Loucy (cell line): ENCODE measurements around the gene HBE1.

Source experiments
- H2AFZ ChIP-seq: fragments of 200-600 bp; sonication (generic); 2 replicates; pipeline ENCODE4 v1.6.0; 2016; ENCODE audit warnings: antibody characterized with exemption, mild to moderate bottlenecking, low read length, moderate library complexity
- H3F3A ChIP-seq: fragments of 200-600 bp; 2 replicates; pipeline ENCODE4 v1.6.0; 2016; ENCODE audit warnings: antibody characterized with exemption, low read depth, mild to moderate bottlenecking
- H3K27me3 ChIP-seq: fragments of 200-600 bp; sonication (generic); 2 replicates; pipeline ENCODE4 v1.6.1; 2014; ENCODE audit warnings: low read length, mild to moderate bottlenecking; ENCODE audit not compliant: insufficient read depth, poor library complexity, severe bottlenecking
- H3K36me3 ChIP-seq: fragments of 200-600 bp; sonication (generic); 2 replicates; pipeline ENCODE4 v1.6.1; 2016; ENCODE audit warnings: low read length; ENCODE audit not compliant: insufficient read depth
- H3K4me1 ChIP-seq: fragments of 200-600 bp; sonication (generic); 2 replicates; pipeline ENCODE4 v1.5.1; 2014; ENCODE audit warnings: low read length, mild to moderate bottlenecking; ENCODE audit not compliant: insufficient read depth, poor library complexity, severe bottlenecking
- H3K4me2 ChIP-seq: fragments of 200-600 bp; sonication (generic); 2 replicates; pipeline ENCODE4 v1.6.0; 2014; ENCODE audit warnings: antibody characterized with exemption, low read length, low read depth, mild to moderate bottlenecking; ENCODE audit not compliant: poor library complexity, severe bottlenecking
- H3K4me3 ChIP-seq: fragments of 200-600 bp; sonication (generic); 2 replicates; pipeline ENCODE4 v1.5.1; 2014; ENCODE audit warnings: low read length, mild to moderate bottlenecking, mixed read lengths; ENCODE audit not compliant: poor library complexity, severe bottlenecking
- H3K79me2 ChIP-seq: fragments of 200-600 bp; sonication (generic); 2 replicates; pipeline ENCODE4 v1.6.1; 2014; ENCODE audit warnings: low read length; ENCODE audit not compliant: insufficient read depth
- H3K9ac ChIP-seq: fragments of 200-600 bp; sonication (generic); 2 replicates; pipeline ENCODE4 v1.6.0; 2014; ENCODE audit warnings: mild to moderate bottlenecking, low read depth, low read length, moderate library complexity; ENCODE audit not compliant: poor library complexity, severe bottlenecking
- H3K9me2 ChIP-seq: fragments of 200-600 bp; sonication (generic); replicated peaks from 2 replicates; pipeline ENCODE4 v1.6.1; 2016; ENCODE audit warnings: low read depth, low read length, mixed read lengths
- H3K9me3 ChIP-seq: fragments of 200-600 bp; sonication (generic); 2 replicates; pipeline ENCODE4 v1.6.1; 2014; ENCODE audit warnings: mild to moderate bottlenecking, antibody characterized with exemption, low read length, low read depth; ENCODE audit not compliant: insufficient read depth
- H4K20me1 ChIP-seq: fragments of 200-600 bp; sonication (generic); 2 replicates; pipeline ENCODE4 v1.6.0; 2014; ENCODE audit warnings: antibody characterized with exemption, low read length, mild to moderate bottlenecking; ENCODE audit not compliant: insufficient read depth, poor library complexity, severe bottlenecking
- EZH2phosphoT487 ChIP-seq: fragments of 200-600 bp; IDR thresholded peaks from 2 replicates; pipeline ENCODE4 v1.6.1; 2018; ENCODE audit warnings: antibody characterized with exemption, mild to moderate bottlenecking, moderate library complexity, borderline replicate concordance
- TF ChIP-seq, protein P1 (sequence below): fragments of 200-600 bp; sonication (generic); conservative IDR thresholded peaks from 2 replicates; pipeline ENCODE4 v1.5.1; 2014; ENCODE audit warnings: mild to moderate bottlenecking, antibody characterized with exemption, low read length

Gene HBE1

DNA sequence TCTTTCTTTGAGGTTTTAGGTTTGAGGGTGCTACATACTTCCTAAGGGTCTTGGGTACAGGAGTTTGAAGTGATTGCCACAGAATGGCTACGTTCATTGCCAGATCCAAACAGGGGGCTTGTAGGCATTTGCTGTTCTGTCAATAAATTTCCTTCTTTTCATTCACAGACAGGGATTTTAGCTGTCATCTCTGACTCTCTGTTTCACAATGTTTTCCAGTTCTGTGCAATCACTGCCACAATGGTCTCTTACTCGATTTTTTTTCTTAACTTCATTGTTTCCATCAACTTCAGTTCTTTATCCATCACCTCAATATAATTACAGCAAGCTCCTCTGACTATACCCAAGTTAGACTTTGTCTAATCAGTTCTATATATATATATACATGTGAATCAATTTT is 29.3 kb downstream of the HBE1 start:
- Histone ChIP-seq H3K4me3 (no peak overlapping the region), H3K4me2 (no peak overlapping the region), H3K79me2 (no peaks in the 10 kb centered on the region), H3K9me3 (no peaks in the 10 kb centered on the region), H3K9ac (no peak overlapping the region), H3K27me3 (no peaks in the 10 kb centered on the region), H3K36me3 (no peaks in the 10 kb centered on the region), H4K20me1 (no peaks in the 10 kb centered on the region), H3K4me1 (peaks cover 4% of the 10 kb centered on the region), H3K9me2 (no peaks in the 10 kb centered on the region), H2AFZ (no peak overlapping the region), H3F3A (no peaks in the 10 kb centered on the region)
- TF ChIP-seq EZH2phosphoT487 = no peak
- TF ChIP-seq, protein P1, sequence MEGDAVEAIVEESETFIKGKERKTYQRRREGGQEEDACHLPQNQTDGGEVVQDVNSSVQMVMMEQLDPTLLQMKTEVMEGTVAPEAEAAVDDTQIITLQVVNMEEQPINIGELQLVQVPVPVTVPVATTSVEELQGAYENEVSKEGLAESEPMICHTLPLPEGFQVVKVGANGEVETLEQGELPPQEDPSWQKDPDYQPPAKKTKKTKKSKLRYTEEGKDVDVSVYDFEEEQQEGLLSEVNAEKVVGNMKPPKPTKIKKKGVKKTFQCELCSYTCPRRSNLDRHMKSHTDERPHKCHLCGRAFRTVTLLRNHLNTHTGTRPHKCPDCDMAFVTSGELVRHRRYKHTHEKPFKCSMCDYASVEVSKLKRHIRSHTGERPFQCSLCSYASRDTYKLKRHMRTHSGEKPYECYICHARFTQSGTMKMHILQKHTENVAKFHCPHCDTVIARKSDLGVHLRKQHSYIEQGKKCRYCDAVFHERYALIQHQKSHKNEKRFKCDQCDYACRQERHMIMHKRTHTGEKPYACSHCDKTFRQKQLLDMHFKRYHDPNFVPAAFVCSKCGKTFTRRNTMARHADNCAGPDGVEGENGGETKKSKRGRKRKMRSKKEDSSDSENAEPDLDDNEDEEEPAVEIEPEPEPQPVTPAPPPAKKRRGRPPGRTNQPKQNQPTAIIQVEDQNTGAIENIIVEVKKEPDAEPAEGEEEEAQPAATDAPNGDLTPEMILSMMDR = no peak

DNA sequence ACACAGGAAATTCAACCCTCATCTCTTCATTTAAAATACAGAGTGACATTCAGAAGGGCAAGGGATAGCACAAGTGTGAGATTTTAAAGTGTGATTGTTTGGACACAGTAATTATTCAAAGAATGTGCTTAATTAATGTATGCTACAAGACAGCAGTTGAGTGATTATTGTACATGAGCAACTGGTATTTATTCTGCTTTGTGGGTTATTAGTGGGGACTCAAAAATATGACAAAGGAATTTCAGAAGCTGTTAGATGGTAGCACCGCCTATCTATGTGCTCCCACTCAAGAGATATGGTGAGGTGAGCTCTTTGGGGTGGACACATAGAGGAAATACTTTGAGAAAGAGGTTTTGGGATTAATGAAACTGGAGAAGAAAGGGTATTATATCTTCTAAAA is 29.7 kb downstream of the HBE1 start:
- H3K4me3 ChIP-seq = no peak overlapping the region
- TF ChIP-seq, protein P1 = no peak
- no peak for TF ChIP-seq EZH2phosphoT487
- H3K27me3 ChIP-seq = no peaks in the 10 kb centered on the region
- H3K9me2 ChIP-seq = no peaks in the 10 kb centered on the region
- H3K36me3 ChIP-seq = no peaks in the 10 kb centered on the region
- no peak overlapping the region for H3K4me2 ChIP-seq
- no peak overlapping the region for H3K9ac ChIP-seq
- H4K20me1 ChIP-seq = no peaks in the 10 kb centered on the region
- H3F3A ChIP-seq = no peaks in the 10 kb centered on the region
- no peaks in the 10 kb centered on the region for H3K9me3 ChIP-seq
- no peak overlapping the region for H2AFZ ChIP-seq
- H3K4me1 ChIP-seq = no peaks in the 10 kb centered on the region
- no peaks in the 10 kb centered on the region for H3K79me2 ChIP-seq

DNA sequence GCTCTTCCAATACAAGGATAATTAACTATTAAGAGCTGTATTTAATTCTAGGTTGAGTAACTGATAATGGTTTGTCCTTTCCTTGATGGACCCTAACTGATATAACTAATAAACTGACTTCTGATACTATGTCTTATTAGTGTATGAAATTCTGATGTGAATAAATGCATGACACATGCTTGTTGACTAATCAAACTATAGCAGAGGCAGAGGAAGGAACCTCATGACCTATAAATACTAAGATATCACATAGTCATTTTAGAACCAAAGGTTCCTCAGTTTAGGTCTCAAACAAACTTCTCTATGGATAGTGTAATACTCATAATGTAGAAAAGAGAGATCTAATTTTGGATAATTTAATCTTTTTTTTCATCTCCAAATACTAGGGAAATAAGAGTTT is 30.7 kb downstream of the HBE1 start:
- Histone ChIP-seq H2AFZ (no peak overlapping the region), H3K9ac (no peak overlapping the region), H3K9me3 (no peaks in the 10 kb centered on the region), H3K79me2 (no peaks in the 10 kb centered on the region), H3K9me2 (no peaks in the 10 kb centered on the region), H3K4me2 (no peak overlapping the region), H3K36me3 (no peaks in the 10 kb centered on the region), H3K4me1 (no peaks in the 10 kb centered on the region), H3K4me3 (no peak overlapping the region), H4K20me1 (no peaks in the 10 kb centered on the region), H3F3A (no peaks in the 10 kb centered on the region), H3K27me3 (no peaks in the 10 kb centered on the region)
- TF ChIP-seq, protein P1 = no peak
- TF ChIP-seq EZH2phosphoT487 = no peak
